HG02970 (cell line): ENCODE measurements around the gene MARS1.
"Not testable (repeated sequence)": the region's sequence is repeated elsewhere in the genome, so short reads cannot be mapped to it uniquely, and the experiment has no call there.

Experiments used
- ATAC-seq: cut with Tn5 transposase; IDR thresholded peaks from one replicate; pipeline ENCODE4 v1.9.1; 2021; ENCODE audit warnings: mild to moderate bottlenecking, moderate library complexity, moderate number of reproducible peaks; ENCODE audit not compliant: unreplicated experiment, low FRiP score

The MARS1 gene

GRCh38 chr12:57487597-57488401, at the start of gene MARS1:
MARS1 (plus strand) TSS chr12:57488068; CDS start chr12:57488091, 23 bp downstream.
- peak; percentile 95 for ATAC-seq

- no peak for ATAC-seq
These were observed 49.5 kb upstream of the MARS1 start for GRCh38 chr12:57438400-57438799.

DNA sequence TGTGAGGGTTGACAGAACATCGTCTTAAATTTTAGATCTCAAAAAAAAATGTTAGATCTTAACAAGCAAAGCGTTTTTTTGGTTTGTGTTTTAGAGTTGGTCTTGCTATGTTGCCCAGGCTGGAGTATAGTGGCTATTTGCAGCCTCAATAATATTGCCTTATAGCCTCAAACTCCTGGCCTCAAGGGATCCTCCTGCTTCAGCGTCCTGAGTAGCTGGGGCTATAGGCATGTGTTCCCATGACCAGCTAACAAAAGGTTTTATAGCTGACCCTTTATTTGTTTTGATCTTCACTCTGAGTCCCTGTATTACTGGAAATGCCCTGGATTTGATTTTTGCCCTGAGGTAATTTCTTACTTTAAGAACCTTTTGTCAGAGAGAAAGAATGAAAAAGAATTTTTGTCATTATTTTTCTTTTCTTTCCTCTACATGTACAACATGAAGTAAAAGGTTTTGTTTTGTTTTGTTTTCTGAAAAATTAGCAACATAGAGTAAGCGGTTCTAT, 48.1 kb upstream of the MARS1 start:
- no peak for ATAC-seq

- not testable (repeated sequence) for ATAC-seq
These were observed 46.5 kb upstream of the MARS1 start for GRCh38 chr12:57441393-57441792.

- ATAC-seq: no peak
These were observed 45.9 kb upstream of the MARS1 start for GRCh38 chr12:57441846-57442427.

- ATAC-seq: not testable (repeated sequence)
These were observed 43.5 kb upstream of the MARS1 start for GRCh38 chr12:57444337-57444736.

DNA sequence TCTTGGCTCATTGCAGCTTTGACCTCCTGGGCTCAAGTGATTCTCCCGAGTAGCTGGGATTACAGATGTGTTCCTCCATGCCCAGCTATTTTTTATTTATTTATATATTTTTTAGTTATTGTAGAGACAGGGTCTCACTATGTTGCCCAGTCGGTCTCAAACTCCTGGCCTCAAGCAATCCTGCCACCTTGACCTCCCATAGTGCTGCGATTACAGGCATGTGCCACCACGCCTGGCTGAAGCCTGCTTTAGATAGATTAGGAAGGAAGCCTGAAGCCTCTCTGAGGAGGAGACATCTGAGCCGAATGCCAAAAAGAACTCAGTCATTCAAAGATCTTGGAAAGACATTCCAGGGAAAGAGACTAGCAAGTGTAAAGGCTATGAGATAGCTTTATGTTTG, 43.1 kb upstream of the MARS1 start:
- no peak for ATAC-seq

- no peak for ATAC-seq
These were observed 41.4 kb upstream of the MARS1 start for GRCh38 chr12:57446292-57446960.

- no peak for ATAC-seq
These were observed 39.2 kb upstream of the MARS1 start for GRCh38 chr12:57448669-57449068.

- no peak for ATAC-seq
These were observed 38.5 kb upstream of the MARS1 start for GRCh38 chr12:57449375-57449774.

GRCh38 chr12:57450057-57450456, 37.8 kb upstream of the MARS1 start:
- ATAC-seq: no peak

- ATAC-seq: no peak
These were observed 36.6 kb upstream of the MARS1 start for GRCh38 chr12:57451233-57451778.

DNA sequence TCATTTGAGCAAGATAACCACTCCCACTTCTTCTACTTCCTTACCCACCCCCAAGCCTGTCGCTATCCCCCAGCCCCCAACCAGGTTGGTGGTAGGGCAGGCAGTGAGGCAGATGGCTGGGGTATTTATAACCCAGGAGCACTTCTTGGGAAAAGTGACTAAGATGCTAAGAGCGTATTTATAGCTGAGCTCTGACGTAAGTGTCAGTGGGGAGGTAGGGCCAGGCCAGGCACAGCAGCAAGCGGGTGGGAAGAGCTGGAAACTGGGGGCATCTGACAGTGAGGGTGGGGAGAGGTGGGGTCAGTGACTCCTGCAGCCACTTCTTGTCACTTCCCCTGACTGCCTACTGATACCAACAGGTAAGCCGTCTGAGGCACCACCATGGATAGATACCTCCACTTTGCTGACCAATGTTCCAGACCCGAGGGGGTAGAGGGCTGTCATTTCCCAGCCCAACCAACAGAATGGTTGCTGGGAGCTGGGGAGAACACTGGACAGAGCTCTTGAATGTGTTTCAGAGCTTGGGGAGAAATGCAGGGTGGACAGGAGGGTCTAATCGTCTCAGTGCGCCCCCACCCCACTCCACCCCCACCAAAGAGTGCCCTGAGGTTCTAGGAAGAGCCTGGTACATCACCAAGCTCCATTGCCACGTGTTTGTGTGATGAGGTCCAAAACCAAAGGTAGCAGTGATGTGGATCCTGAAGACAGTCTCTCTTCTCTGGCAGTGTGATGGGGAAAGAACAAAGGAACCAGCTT, 35.5 kb upstream of the MARS1 start:
- no peak for ATAC-seq

DNA sequence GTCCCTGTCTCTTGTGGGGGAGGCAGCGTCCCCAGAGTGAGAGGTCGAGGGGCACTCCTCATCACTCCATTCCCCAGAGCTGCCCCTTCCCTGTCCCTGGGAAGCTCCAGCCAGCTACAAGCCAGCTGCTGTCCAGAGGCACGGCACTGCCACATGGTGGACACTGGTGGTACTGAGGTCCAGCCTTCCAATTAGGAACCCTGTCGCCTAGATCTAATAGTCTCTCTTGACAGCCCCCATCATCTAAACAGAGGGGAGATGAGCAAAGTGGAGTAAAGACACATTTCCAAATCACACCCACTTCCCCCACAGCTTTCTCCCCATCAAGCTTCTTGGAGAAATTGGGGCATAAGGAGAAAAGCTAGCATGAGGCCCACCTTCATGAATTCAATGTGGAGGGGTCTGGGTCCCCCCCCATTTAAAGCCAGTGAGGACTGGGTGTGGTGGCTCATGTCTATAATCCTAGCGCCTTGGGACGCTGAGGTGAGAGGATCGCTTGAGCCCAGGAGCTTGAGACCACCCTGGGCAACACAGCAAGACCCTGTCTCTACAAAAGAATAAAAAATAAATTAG, 34.8 kb upstream of the MARS1 start:
- no peak for ATAC-seq

- ATAC-seq: no peak
These were observed 33.7 kb upstream of the MARS1 start for GRCh38 chr12:57454213-57454565.

DNA sequence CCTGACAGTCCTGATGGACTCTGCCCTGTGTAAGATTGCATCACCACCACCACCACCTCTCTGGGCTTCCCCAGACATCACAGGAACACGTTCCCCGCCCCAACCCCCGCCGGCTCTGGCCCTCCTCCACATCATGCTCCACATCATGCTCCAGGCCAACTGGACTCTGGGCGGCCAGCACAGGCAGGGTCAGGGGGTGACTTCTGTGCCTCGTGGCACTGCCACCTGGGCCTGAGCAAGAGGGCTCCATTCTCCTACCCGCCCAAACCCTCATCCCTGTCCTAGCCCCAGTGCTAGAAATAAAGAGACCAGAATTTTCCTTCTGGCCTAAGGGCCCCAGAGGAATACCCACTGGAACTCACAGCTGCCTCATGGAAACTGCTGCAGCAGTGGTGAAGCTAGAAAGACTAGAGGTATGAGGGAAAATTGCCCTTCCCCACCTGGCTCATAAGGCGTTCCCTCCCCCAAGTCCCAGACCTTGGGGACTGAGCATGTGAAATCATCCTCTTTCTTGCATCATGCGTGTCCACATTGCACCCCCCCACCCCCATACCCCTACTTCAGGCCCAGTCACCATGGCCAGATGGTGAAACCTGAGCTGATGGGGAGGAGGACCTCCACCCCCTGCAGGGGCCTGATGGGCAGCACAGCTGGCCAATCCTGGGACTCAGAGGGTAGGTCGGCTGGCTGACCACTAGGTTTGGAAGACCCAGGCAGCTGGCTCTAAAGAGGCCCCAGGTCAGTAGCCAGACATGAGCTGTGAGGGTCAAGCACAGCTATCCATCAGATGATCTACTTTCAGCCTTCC, 33.1 kb upstream of the MARS1 start, which contains the start of gene INHBE:
Gene INHBE (plus strand): TSS at position 742 of the 808 bp plus-strand sequence. CDS start 230 bp downstream, outside the sequence.
- ATAC-seq: no peak

- no peak for ATAC-seq
These were observed 32.3 kb upstream of the MARS1 start for GRCh38 chr12:57455374-57456144.

- ATAC-seq: no peak
These were observed 31.6 kb upstream of the MARS1 start for GRCh38 chr12:57456145-57456700.
